ENCODE measurements around the gene ANKRD34C. TPM values are rescaled to one million over a fixed set of nuclear protein-coding genes. Genes with fewer than 3 reads are reported as not detected.

The ANKRD34C gene
- 1 to 10 TPM in 3 of 10 donors, under 1 TPM in 6, not detected in 1; 0.10 to 2.8 (median 0.52) TPM for total RNA-seq
- polyA plus RNA-seq, result under 1 TPM; 0.01 to 0.15 TPM
- long read RNA-seq, donor 1, result 0 reads
- long read RNA-seq, donor 2, result 0 reads
- long read RNA-seq, donor 3, full-length matches to known transcripts, result 1 of 1 reads
- long read RNA-seq, donor 3, partial matches to known transcripts, result 0 of 1 reads
- long read RNA-seq, donor 3, other reads (novel, unspliced or antisense), result 0 of 1 reads

DNA sequence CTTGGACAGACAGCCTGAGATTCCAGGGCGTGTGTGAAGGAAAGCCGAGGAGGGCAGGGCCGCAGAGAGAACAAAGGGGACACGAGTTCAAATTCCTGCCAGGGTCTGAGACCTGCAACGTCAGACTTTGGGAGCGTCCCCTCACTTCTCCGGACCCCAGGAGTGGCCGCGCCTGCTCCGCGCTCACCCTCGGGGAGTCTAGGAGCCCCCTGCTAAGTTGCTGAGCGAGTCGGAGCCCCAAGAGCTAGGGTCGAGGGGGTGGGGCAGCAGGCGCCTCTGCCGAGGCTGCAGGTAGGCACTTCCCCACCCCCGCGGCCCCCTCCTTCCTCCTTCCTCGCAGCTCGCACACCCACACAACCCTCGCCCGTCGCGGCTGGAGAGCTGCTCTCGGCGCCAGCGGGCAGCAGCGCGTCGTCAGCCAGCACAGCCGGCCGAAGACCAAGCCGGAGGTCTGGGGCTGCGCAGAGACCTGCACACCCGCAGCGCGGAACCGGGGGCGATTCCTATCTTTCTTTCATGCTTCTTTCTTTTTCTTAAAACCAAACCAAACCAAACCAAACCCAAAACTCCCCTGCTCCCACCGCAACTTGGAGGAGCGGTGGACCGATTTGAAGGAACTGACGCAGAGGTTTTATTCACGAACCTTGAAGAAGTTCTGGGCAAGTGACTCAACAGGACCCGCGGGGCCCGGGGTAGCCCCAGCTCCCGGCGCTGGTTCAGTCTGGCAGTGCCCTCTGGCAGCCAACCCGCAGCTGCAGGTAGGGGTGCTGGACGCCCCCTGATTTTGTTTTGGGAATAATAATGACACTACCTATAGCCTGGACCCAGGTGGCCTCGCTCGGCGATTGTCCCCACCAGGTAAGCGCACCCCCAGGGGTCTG is at the start of gene ANKRD34C:
Gene ANKRD34C, plus strand, starts transcription at position 352 of the 881 bp plus-strand sequence. CDS start 10,563 bp downstream, outside the sequence.
- TF ChIP-seq, protein P1, sequence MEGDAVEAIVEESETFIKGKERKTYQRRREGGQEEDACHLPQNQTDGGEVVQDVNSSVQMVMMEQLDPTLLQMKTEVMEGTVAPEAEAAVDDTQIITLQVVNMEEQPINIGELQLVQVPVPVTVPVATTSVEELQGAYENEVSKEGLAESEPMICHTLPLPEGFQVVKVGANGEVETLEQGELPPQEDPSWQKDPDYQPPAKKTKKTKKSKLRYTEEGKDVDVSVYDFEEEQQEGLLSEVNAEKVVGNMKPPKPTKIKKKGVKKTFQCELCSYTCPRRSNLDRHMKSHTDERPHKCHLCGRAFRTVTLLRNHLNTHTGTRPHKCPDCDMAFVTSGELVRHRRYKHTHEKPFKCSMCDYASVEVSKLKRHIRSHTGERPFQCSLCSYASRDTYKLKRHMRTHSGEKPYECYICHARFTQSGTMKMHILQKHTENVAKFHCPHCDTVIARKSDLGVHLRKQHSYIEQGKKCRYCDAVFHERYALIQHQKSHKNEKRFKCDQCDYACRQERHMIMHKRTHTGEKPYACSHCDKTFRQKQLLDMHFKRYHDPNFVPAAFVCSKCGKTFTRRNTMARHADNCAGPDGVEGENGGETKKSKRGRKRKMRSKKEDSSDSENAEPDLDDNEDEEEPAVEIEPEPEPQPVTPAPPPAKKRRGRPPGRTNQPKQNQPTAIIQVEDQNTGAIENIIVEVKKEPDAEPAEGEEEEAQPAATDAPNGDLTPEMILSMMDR (IDR thresholded peaks at IDR 0.05), result no peak
- H3K36me3 ChIP-seq, result no peaks in the 10 kb centered on the region
- DNase-seq (no peak), ATAC-seq (no peak)
- H3K9me3 ChIP-seq, result peaks cover 0 to 5% (median 0%) of the 10 kb centered on the region in 11 donors
- peaks cover 12 to 63% (median 48%) of the 10 kb centered on the region in 7 donors for H3K27me3 ChIP-seq
- WGBS, 2 donors, result 7% methylated on average over 46 to 56 of the region's 56 CpGs
- no peak within 1 kb of the TSS for H3K4me3 ChIP-seq
- H3K27ac ChIP-seq, result no peak within 1 kb of the TSS
- intact Hi-C loops (cut with DNase I), result no loop called here
- peaks cover 0 to 10% (median 0%) of the 10 kb centered on the region in 9 donors for H3K4me1 ChIP-seq

DNA sequence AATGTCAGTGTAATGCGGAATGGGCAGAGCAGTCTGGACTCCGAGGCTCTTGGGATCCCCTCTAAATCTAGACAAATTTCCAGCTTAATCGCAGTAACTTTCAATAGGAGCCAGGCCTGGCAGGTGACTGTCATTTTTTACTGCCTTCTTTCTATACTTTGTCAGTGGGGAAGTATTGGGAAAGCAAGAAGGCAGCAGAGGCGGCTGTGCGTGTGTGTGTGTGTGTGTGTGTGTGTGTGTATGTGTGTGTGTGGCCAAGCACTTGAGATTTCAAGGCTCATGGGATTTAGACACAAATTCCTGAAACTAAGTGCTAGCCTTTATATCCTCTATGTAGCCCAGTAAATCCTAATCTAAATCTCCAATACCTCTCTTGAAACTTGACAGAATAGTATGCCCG is 49.3 kb upstream of the ANKRD34C start:
- H3K4me3 ChIP-seq, result no peak overlapping the region
- no peaks in the 10 kb centered on the region for H3K36me3 ChIP-seq
- TF ChIP-seq, protein P1 (IDR thresholded peaks at IDR 0.05), result no peak
- WGBS, 2 donors, result 76 to 78% methylated on average over 6 of the region's 6 CpGs
- ATAC-seq (no peak), DNase-seq (no peak)
- H3K27ac ChIP-seq, result no peak overlapping the region
- intact Hi-C loops (cut with DNase I), result no loop called here
- H3K4me1 ChIP-seq, result no peaks in the 10 kb centered on the region
- H3K27me3 ChIP-seq, result no peaks in the 10 kb centered on the region
- H3K9me3 ChIP-seq, result peaks cover 0 to 27% (median 14%) of the 10 kb centered on the region in 11 donors

DNA sequence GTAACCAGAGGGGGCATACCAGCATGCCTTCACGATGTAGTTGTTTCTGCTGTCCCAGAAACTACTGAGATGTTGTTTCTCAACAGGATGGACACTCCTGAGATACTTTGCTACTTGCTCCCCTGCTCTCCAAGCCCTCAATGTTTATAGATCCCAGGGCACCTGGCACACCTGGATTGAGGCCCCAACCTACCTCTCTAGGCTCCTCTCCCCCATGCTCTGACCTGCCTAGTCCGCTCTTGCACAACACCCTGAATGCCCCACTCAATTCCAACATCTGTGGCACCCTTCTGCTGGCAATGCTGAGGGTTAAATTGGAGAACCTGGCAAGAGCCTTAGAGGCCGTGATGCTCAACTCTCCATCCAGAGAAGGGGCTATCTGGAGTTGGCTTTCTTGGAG is 42.5 kb upstream of the ANKRD34C start:
- ATAC-seq (no peak), DNase-seq (no peak)
- no peaks in the 10 kb centered on the region for H3K9me3 ChIP-seq
- no peaks in the 10 kb centered on the region for H3K36me3 ChIP-seq
- TF ChIP-seq, protein P1 (IDR thresholded peaks at IDR 0.05), result no peak
- H3K4me3 ChIP-seq, result no peak overlapping the region
- H3K4me1 ChIP-seq, result peaks cover 0 to 17% (median 6%) of the 10 kb centered on the region in 9 donors
- H3K27me3 ChIP-seq, result no peaks in the 10 kb centered on the region
- 75 to 82% methylated on average over 3 of the region's 3 CpGs for WGBS, 2 donors
- intact Hi-C loops (cut with DNase I), result no loop called here
- no peak overlapping the region for H3K27ac ChIP-seq

DNA sequence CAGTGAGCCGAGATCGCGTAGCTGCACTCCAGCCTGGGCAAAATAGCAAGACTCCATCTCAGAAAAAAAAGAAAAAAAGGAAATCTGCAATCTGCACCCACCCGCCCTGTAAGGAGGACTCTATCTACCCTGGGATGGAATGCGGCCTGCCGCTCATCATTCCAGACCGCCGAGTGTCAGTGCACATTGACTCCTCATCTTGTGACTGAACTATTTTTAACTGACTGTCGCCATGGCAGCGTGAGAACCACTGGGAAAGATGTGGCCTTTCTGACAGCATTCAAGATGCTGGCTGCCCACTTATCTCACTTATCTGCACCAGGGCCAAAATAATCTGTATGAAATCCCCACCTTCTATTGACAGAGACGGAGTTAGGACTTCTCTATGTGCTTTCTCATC is 38.8 kb upstream of the ANKRD34C start:
- no peak overlapping the region for H3K4me3 ChIP-seq
- H3K27me3 ChIP-seq, result no peaks in the 10 kb centered on the region
- 35 to 42% methylated on average over 11 of the region's 11 CpGs for WGBS, 2 donors
- intact Hi-C loops (cut with DNase I), result no loop called here
- ATAC-seq (peak; percentile 70 to 97 (median 90)), DNase-seq (peak; percentile 20 to 66)
- TF ChIP-seq, protein P1 (IDR thresholded peaks at IDR 0.05), result no peak
- H3K4me1 ChIP-seq, result peaks cover 0 to 17% (median 6%) of the 10 kb centered on the region in 9 donors
- H3K36me3 ChIP-seq, result no peaks in the 10 kb centered on the region
- no peaks in the 10 kb centered on the region for H3K9me3 ChIP-seq
- H3K27ac ChIP-seq, result peak overlapping the region in 2 of 10 donors; percentile 26 to 39
